ENCODE results near the gene EHD3.
A peak's percentile ranks its signal among the peaks of the same experiment; 100 is the strongest.

Gene EHD3

GRCh38 chr2:31234683-31235503, 941 bp downstream of the EHD3 start:
- peaks cover 2 to 13% of the 10 kb centered on the region in 2 experiments for H3K36me3 ChIP-seq (ENCODE audit: control insufficient read depth in 1 of 2, insufficient read depth in 2 of 2, low read depth in 1 of 2, low read length in 2 of 2)
- no peak overlapping the region for H2BK120ac ChIP-seq (ENCODE audit: low read depth, low read length)
- no peak overlapping the region for H3K27ac ChIP-seq (ENCODE audit: low read length, poor library complexity, severe bottlenecking)
- peak overlapping the region; percentile 38 for H2AK5ac ChIP-seq (ENCODE audit: low read length, severe bottlenecking)
- H3K4me1 ChIP-seq (ENCODE audit: control insufficient read depth, insufficient read depth, low read depth, low read length): peaks cover 21% of the 10 kb centered on the region
- no peak overlapping the region for H2BK5ac ChIP-seq (ENCODE audit: low read depth, low read length, poor library complexity, severe bottlenecking)
- H2BK12ac ChIP-seq (ENCODE audit: low read length in 2 of 2): peak overlapping the region in 1 of 2 experiments; percentile 18
- H3K9ac ChIP-seq (ENCODE audit: low read length): peak overlapping the region; percentile 83
- peak overlapping the region; percentile 55 for H2BK15ac ChIP-seq (ENCODE audit: low read depth, poor library complexity, severe bottlenecking)
- peak overlapping the region; percentile 84 for H4K91ac ChIP-seq (ENCODE audit: low read length)
- H3K23ac ChIP-seq (ENCODE audit: low read length in 2 of 2): peak overlapping the region in 1 of 2 experiments; percentile 70
- DNase-seq: peak; percentile 14
- no peaks in the 10 kb centered on the region for H3K27me3 ChIP-seq (ENCODE audit: control insufficient read depth in 1 of 2, insufficient read depth in 1 of 2, low read length in 2 of 2)
- peak overlapping the region; percentile 91 to 94 for H3K18ac ChIP-seq (ENCODE audit: low read depth in 1 of 2, low read length in 2 of 2)
- peak overlapping the region; percentile 82 for H3K4me2 ChIP-seq (ENCODE audit: low read length, poor library complexity, severe bottlenecking)
- peak overlapping the region in 1 of 2 experiments; percentile 68 for H3K14ac ChIP-seq (ENCODE audit: low read length in 2 of 2)
- 55% methylated on average over 17 of the region's 17 CpGs for WGBS
- peaks cover 27% of the 10 kb centered on the region for H3K79me1 ChIP-seq (replicated peaks; ENCODE audit: low read length, poor library complexity, severe bottlenecking)
- peak overlapping the region; percentile 90 for H2AFZ ChIP-seq (ENCODE audit: low read depth, low read length)
- H3K4me3 ChIP-seq (ENCODE audit: insufficient read depth in 1 of 2, low read depth in 1 of 2, low read length in 2 of 2): peak overlapping the region; percentile 85
- no peaks in the 10 kb centered on the region for H3K9me3 ChIP-seq (ENCODE audit: control insufficient read depth, low read length)
- peak overlapping the region; percentile 39 to 84 for H3K4ac ChIP-seq (ENCODE audit: low read depth in 1 of 2, low read length in 2 of 2)
- peak overlapping the region; percentile 41 for H4K8ac ChIP-seq (ENCODE audit: low read length)

- DNase-seq: peak; percentile 85
- no peak overlapping the region for H2BK15ac ChIP-seq (ENCODE audit: low read depth, poor library complexity, severe bottlenecking)
- H2BK12ac ChIP-seq (ENCODE audit: low read length in 2 of 2): no peak overlapping the region
- H3K27me3 ChIP-seq (ENCODE audit: control insufficient read depth in 1 of 2, insufficient read depth in 1 of 2, low read length in 2 of 2): no peaks in the 10 kb centered on the region
- peaks cover 22% of the 10 kb centered on the region for H3K4me1 ChIP-seq (ENCODE audit: control insufficient read depth, insufficient read depth, low read depth, low read length)
- peak overlapping the region in 1 of 2 experiments; percentile 85 for H3K4me3 ChIP-seq (ENCODE audit: insufficient read depth in 1 of 2, low read depth in 1 of 2, low read length in 2 of 2)
- H3K4ac ChIP-seq (ENCODE audit: low read depth in 1 of 2, low read length in 2 of 2): no peak overlapping the region
- H2AFZ ChIP-seq (ENCODE audit: low read depth, low read length): no peak overlapping the region
- no peak overlapping the region for H3K23ac ChIP-seq (ENCODE audit: low read length in 2 of 2)
- H3K79me1 ChIP-seq (replicated peaks; ENCODE audit: low read length, poor library complexity, severe bottlenecking): peaks cover 28% of the 10 kb centered on the region
- H3K14ac ChIP-seq (ENCODE audit: low read length in 2 of 2): no peak overlapping the region
- no peak overlapping the region for H2BK120ac ChIP-seq (ENCODE audit: low read depth, low read length)
- H2BK5ac ChIP-seq (ENCODE audit: low read depth, low read length, poor library complexity, severe bottlenecking): no peak overlapping the region
- no peak overlapping the region for H3K27ac ChIP-seq (ENCODE audit: low read length, poor library complexity, severe bottlenecking)
- no peaks in the 10 kb centered on the region for H3K9me3 ChIP-seq (ENCODE audit: control insufficient read depth, low read length)
- peaks cover 2 to 13% of the 10 kb centered on the region in 2 experiments for H3K36me3 ChIP-seq (ENCODE audit: control insufficient read depth in 1 of 2, insufficient read depth in 2 of 2, low read depth in 1 of 2, low read length in 2 of 2)
- no peak overlapping the region for H3K4me2 ChIP-seq (ENCODE audit: low read length, poor library complexity, severe bottlenecking)
- H3K9ac ChIP-seq (ENCODE audit: low read length): no peak overlapping the region
- peak overlapping the region; percentile 54 to 64 for H3K18ac ChIP-seq (ENCODE audit: low read depth in 1 of 2, low read length in 2 of 2)
- 52% methylated on average over 4 of the region's 4 CpGs for WGBS
- no peak overlapping the region for H2AK5ac ChIP-seq (ENCODE audit: low read length, severe bottlenecking)
- H4K91ac ChIP-seq (ENCODE audit: low read length): no peak overlapping the region
- H4K8ac ChIP-seq (ENCODE audit: low read length): no peak overlapping the region
Measured at GRCh38 chr2:31235504-31235902, 1.6 kb downstream of the EHD3 start.

- Histone ChIP-seq H3K18ac (ENCODE audit: low read depth in 1 of 2, low read length in 2 of 2) (no peak overlapping the region), H2BK120ac (ENCODE audit: low read depth, low read length) (no peak overlapping the region), H3K4me3 (ENCODE audit: insufficient read depth in 1 of 2, low read depth in 1 of 2, low read length in 2 of 2) (no peak overlapping the region), H3K23ac (ENCODE audit: low read length in 2 of 2) (no peak overlapping the region), H2BK12ac (ENCODE audit: low read length in 2 of 2) (no peak overlapping the region), H4K8ac (ENCODE audit: low read length) (no peak overlapping the region), H3K27me3 (ENCODE audit: control insufficient read depth in 1 of 2, insufficient read depth in 1 of 2, low read length in 2 of 2) (no peaks in the 10 kb centered on the region), H2BK15ac (ENCODE audit: low read depth, poor library complexity, severe bottlenecking) (peak overlapping the region; percentile 20), H3K9ac (ENCODE audit: low read length) (no peak overlapping the region), H3K14ac (ENCODE audit: low read length in 2 of 2) (no peak overlapping the region), H3K4me1 (ENCODE audit: control insufficient read depth, insufficient read depth, low read depth, low read length) (peaks cover 22% of the 10 kb centered on the region), H3K27ac (ENCODE audit: low read length, poor library complexity, severe bottlenecking) (no peak overlapping the region), H3K9me3 (ENCODE audit: control insufficient read depth, low read length) (no peaks in the 10 kb centered on the region), H3K36me3 (ENCODE audit: control insufficient read depth in 1 of 2, insufficient read depth in 2 of 2, low read depth in 1 of 2, low read length in 2 of 2) (peaks cover 2 to 14% of the 10 kb centered on the region in 2 experiments), H2AFZ (ENCODE audit: low read depth, low read length) (no peak overlapping the region), H4K91ac (ENCODE audit: low read length) (peak overlapping the region; percentile 8), H3K4ac (ENCODE audit: low read depth in 1 of 2, low read length in 2 of 2) (peak overlapping the region in 1 of 2 experiments; percentile 27), H2BK5ac (ENCODE audit: low read depth, low read length, poor library complexity, severe bottlenecking) (no peak overlapping the region), H3K79me1 (replicated peaks; ENCODE audit: low read length, poor library complexity, severe bottlenecking) (peaks cover 33% of the 10 kb centered on the region), H2AK5ac (ENCODE audit: low read length, severe bottlenecking) (no peak overlapping the region), H3K4me2 (ENCODE audit: low read length, poor library complexity, severe bottlenecking) (no peak overlapping the region)
- DNase-seq: no peak
- 93% methylated on average over 7 of the region's 7 CpGs for WGBS
Measured at GRCh38 chr2:31236433-31237205, 2.7 kb downstream of the EHD3 start.
